Activated naive CD4-positive, alpha-beta T cell treated with anti-CD3 and anti-CD28 coated beads, Interleukin-2, amount 10 ng/mL, durations not matched to agents 7 days and 5 days (primary cell): ENCODE results near the gene TBC1D9.
A peak's percentile ranks its signal among the peaks of the same experiment; 100 is the strongest.
"Not testable (repeated sequence)": the region's sequence is repeated elsewhere in the genome, so short reads cannot be mapped to it uniquely, and the experiment has no call there.

Experiments used
- CTCF ChIA-PET: fragments of 350-600 bp; sonication (Branson Sonifier 250); formaldehyde crosslinking; loops from one replicate; lab custom pipeline; 2021; ENCODE audit warnings: antibody characterized with exemption; lab: Charles Lee
- DNase-seq: peaks from one replicate; pipeline ENCODE4 v3.0.0-alpha.2; 2020
- H3K27ac Mint-ChIP-seq: one replicate; pipeline ENCODE4 v1.8.0; 2021; ENCODE audit warnings: mild to moderate bottlenecking, moderate library complexity, mixed read lengths
- H3K27me3 Mint-ChIP-seq: one replicate; pipeline ENCODE4 v1.8.0; 2021; ENCODE audit warnings: mild to moderate bottlenecking, mixed read lengths
- H3K36me3 Mint-ChIP-seq: one replicate; pipeline ENCODE4 v1.8.0; 2021; ENCODE audit warnings: mixed read lengths
- H3K4me1 Mint-ChIP-seq: one replicate; pipeline ENCODE4 v1.8.0; 2021; ENCODE audit warnings: mixed read lengths
- H3K4me3 Mint-ChIP-seq: one replicate; pipeline ENCODE4 v1.8.0; 2021; ENCODE audit warnings: mild to moderate bottlenecking, moderate library complexity, mixed read lengths
- H3K9me3 Mint-ChIP-seq: one replicate; pipeline ENCODE4 v1.8.0; 2021; ENCODE audit warnings: mixed read lengths

TBC1D9 gene

GRCh38 chr4:140756319-140757231 lies at the start of gene TBC1D9:
TSS of gene TBC1D9 (minus strand) at chr4:140756385. CDS start at chr4:140756045, 340 bp downstream.
- H3K4me1 Mint-ChIP-seq = peaks cover 4% of the 10 kb centered on the region
- no peaks in the 10 kb centered on the region for H3K36me3 Mint-ChIP-seq
- CTCF ChIA-PET = interaction anchor here (0.8 kb wide), 1 partner anchor 41 kb away, joined by 3 read pairs; no protein-coding TSS in a partner anchor
- peak within 1 kb of the TSS; percentile 5 for H3K4me3 Mint-ChIP-seq
- no peaks in the 10 kb centered on the region for H3K9me3 Mint-ChIP-seq
- H3K27ac Mint-ChIP-seq = no peak within 1 kb of the TSS
- no peak for DNase-seq
- H3K27me3 Mint-ChIP-seq = peaks cover 69% of the 10 kb centered on the region

GRCh38 chr4:140805293-140805692 lies 49.1 kb upstream of the TBC1D9 start:
- Mint-ChIP-seq H3K4me1 (no peaks in the 10 kb centered on the region), H3K36me3 (no peaks in the 10 kb centered on the region), H3K27ac (no peak overlapping the region), H3K27me3 (peaks cover 11% of the 10 kb centered on the region), H3K4me3 (no peak overlapping the region), H3K9me3 (no peaks in the 10 kb centered on the region)
- CTCF ChIA-PET = no interaction called here
- DNase-seq = no peak

GRCh38 chr4:140802591-140802990 lies 46.4 kb upstream of the TBC1D9 start:
- Mint-ChIP-seq H3K36me3 (no peaks in the 10 kb centered on the region), H3K27ac (no peak overlapping the region), H3K27me3 (peaks cover 5% of the 10 kb centered on the region), H3K9me3 (no peaks in the 10 kb centered on the region), H3K4me3 (no peak overlapping the region), H3K4me1 (no peaks in the 10 kb centered on the region)
- no peak for DNase-seq
- CTCF ChIA-PET = no interaction called here

GRCh38 chr4:140800666-140801065 lies 44.5 kb upstream of the TBC1D9 start:
- Mint-ChIP-seq H3K27ac (no peak overlapping the region), H3K4me1 (no peaks in the 10 kb centered on the region), H3K9me3 (no peaks in the 10 kb centered on the region), H3K36me3 (no peaks in the 10 kb centered on the region), H3K27me3 (peaks cover 3% of the 10 kb centered on the region), H3K4me3 (no peak overlapping the region)
- CTCF ChIA-PET = no interaction called here
- no peak for DNase-seq

- Mint-ChIP-seq H3K9me3 (no peaks in the 10 kb centered on the region), H3K36me3 (no peaks in the 10 kb centered on the region), H3K4me3 (no peak overlapping the region), H3K27me3 (no peaks in the 10 kb centered on the region), H3K4me1 (no peaks in the 10 kb centered on the region), H3K27ac (no peak overlapping the region)
- CTCF ChIA-PET = no interaction called here
- no peak for DNase-seq
Measured at GRCh38 chr4:140799686-140800225, 43.6 kb upstream of the TBC1D9 start.

- Mint-ChIP-seq H3K27me3 (no peaks in the 10 kb centered on the region), H3K4me1 (no peaks in the 10 kb centered on the region), H3K4me3 (no peak overlapping the region), H3K9me3 (no peaks in the 10 kb centered on the region), H3K27ac (no peak overlapping the region), H3K36me3 (no peaks in the 10 kb centered on the region)
- DNase-seq = no peak
- CTCF ChIA-PET = no interaction called here
Measured at GRCh38 chr4:140793291-140793690, 37.1 kb upstream of the TBC1D9 start.

GRCh38 chr4:140790765-140791164 lies 34.6 kb upstream of the TBC1D9 start:
- Mint-ChIP-seq H3K27me3 (no peaks in the 10 kb centered on the region), H3K9me3 (no peaks in the 10 kb centered on the region), H3K36me3 (no peaks in the 10 kb centered on the region), H3K4me1 (no peaks in the 10 kb centered on the region), H3K4me3 (no peak overlapping the region), H3K27ac (no peak overlapping the region)
- CTCF ChIA-PET = no interaction called here
- no peak for DNase-seq

GRCh38 chr4:140790171-140790570 lies 34.0 kb upstream of the TBC1D9 start:
- Mint-ChIP-seq H3K4me1 (no peaks in the 10 kb centered on the region), H3K27ac (no peak overlapping the region), H3K27me3 (no peaks in the 10 kb centered on the region), H3K9me3 (no peaks in the 10 kb centered on the region), H3K36me3 (no peaks in the 10 kb centered on the region), H3K4me3 (no peak overlapping the region)
- CTCF ChIA-PET = no interaction called here
- DNase-seq = no peak

- Mint-ChIP-seq H3K36me3 (no peaks in the 10 kb centered on the region), H3K4me1 (no peaks in the 10 kb centered on the region), H3K4me3 (no peak overlapping the region), H3K27ac (no peak overlapping the region), H3K27me3 (no peaks in the 10 kb centered on the region), H3K9me3 (no peaks in the 10 kb centered on the region)
- no peak for DNase-seq
- CTCF ChIA-PET = no interaction called here
Measured at GRCh38 chr4:140789759-140790158, 33.6 kb upstream of the TBC1D9 start.

GRCh38 chr4:140782787-140783186 lies 26.6 kb upstream of the TBC1D9 start:
- H3K4me1 Mint-ChIP-seq, DNase-seq, H3K27ac Mint-ChIP-seq, H3K9me3 Mint-ChIP-seq, CTCF ChIA-PET, H3K36me3 Mint-ChIP-seq, H3K4me3 Mint-ChIP-seq, H3K27me3 Mint-ChIP-seq: not testable (repeated sequence)

- DNase-seq = no peak
- no peaks in the 10 kb centered on the region for H3K36me3 Mint-ChIP-seq
- no peak overlapping the region for H3K4me3 Mint-ChIP-seq
- H3K9me3 Mint-ChIP-seq = no peaks in the 10 kb centered on the region
- CTCF ChIA-PET = no interaction called here
- no peak overlapping the region for H3K27ac Mint-ChIP-seq
- no peaks in the 10 kb centered on the region for H3K27me3 Mint-ChIP-seq
- H3K4me1 Mint-ChIP-seq = no peaks in the 10 kb centered on the region
Measured at GRCh38 chr4:140781596-140781995, 25.4 kb upstream of the TBC1D9 start.

- CTCF ChIA-PET = no interaction called here
- Mint-ChIP-seq H3K27me3 (no peaks in the 10 kb centered on the region), H3K9me3 (no peaks in the 10 kb centered on the region), H3K4me3 (no peak overlapping the region), H3K36me3 (no peaks in the 10 kb centered on the region), H3K27ac (no peak overlapping the region), H3K4me1 (no peaks in the 10 kb centered on the region)
- DNase-seq = no peak
Measured at GRCh38 chr4:140777894-140778293, 21.7 kb upstream of the TBC1D9 start.

- Mint-ChIP-seq H3K4me3 (no peak overlapping the region), H3K27ac (no peak overlapping the region), H3K4me1 (no peaks in the 10 kb centered on the region), H3K9me3 (no peaks in the 10 kb centered on the region), H3K27me3 (no peaks in the 10 kb centered on the region), H3K36me3 (no peaks in the 10 kb centered on the region)
- DNase-seq = no peak
- CTCF ChIA-PET = no interaction called here
Measured at GRCh38 chr4:140777386-140777785, 21.2 kb upstream of the TBC1D9 start.

GRCh38 chr4:140776556-140776955 lies 20.4 kb upstream of the TBC1D9 start:
- H3K4me3 Mint-ChIP-seq = no peak overlapping the region
- H3K27me3 Mint-ChIP-seq = no peaks in the 10 kb centered on the region
- CTCF ChIA-PET = no interaction called here
- DNase-seq = no peak
- H3K4me1 Mint-ChIP-seq = no peaks in the 10 kb centered on the region
- H3K27ac Mint-ChIP-seq = no peak overlapping the region
- H3K9me3 Mint-ChIP-seq = no peaks in the 10 kb centered on the region
- H3K36me3 Mint-ChIP-seq = no peaks in the 10 kb centered on the region

- Mint-ChIP-seq H3K27ac (no peak overlapping the region), H3K4me1 (no peaks in the 10 kb centered on the region), H3K27me3 (peaks cover 4% of the 10 kb centered on the region), H3K4me3 (no peak overlapping the region), H3K36me3 (no peaks in the 10 kb centered on the region), H3K9me3 (no peaks in the 10 kb centered on the region)
- CTCF ChIA-PET = no interaction called here
- DNase-seq = no peak
Measured at GRCh38 chr4:140774956-140775355, 18.8 kb upstream of the TBC1D9 start.
